OCI-LY1 (cell line): ENCODE data around the gene FTSJ1.

Source experiments
- H2AFZ ChIP-seq: fragments of 200-600 bp; sonication (generic), shearing (Covaris generic); 2 replicates; pipeline ENCODE4 v1.6.0; 2014; ENCODE audit warnings: antibody characterized with exemption, mild to moderate bottlenecking, low read length
- H3F3A ChIP-seq: fragments of 200-600 bp; sonication (generic), shearing (Covaris generic); 2 replicates; pipeline ENCODE4 v1.6.0; 2014; ENCODE audit warnings: mild to moderate bottlenecking, antibody characterized with exemption, low read length, moderate library complexity; ENCODE audit not compliant: insufficient read depth
- H3K27ac ChIP-seq: fragments of 200-600 bp; sonication (generic); 2 replicates; pipeline ENCODE4 v1.5.1; 2014; ENCODE audit warnings: low read length, mixed run types, mild to moderate bottlenecking, low read depth; ENCODE audit not compliant: poor library complexity, severe bottlenecking
- H3K27me3 ChIP-seq: fragments of 200-600 bp; sonication (generic); 2 replicates; pipeline ENCODE4 v1.6.0; 2014; ENCODE audit warnings: antibody characterized with exemption, mild to moderate bottlenecking, low read length, moderate library complexity; ENCODE audit not compliant: insufficient read depth
- H3K36me3 ChIP-seq: fragments of 200-600 bp; sonication (generic); 2 replicates; pipeline ENCODE4 v1.6.1; 2014; ENCODE audit warnings: mild to moderate bottlenecking, antibody characterized with exemption, low read length, moderate library complexity, mixed read lengths; ENCODE audit not compliant: insufficient read depth
- H3K4me1 ChIP-seq: fragments of 200-600 bp; sonication (generic); 2 replicates; pipeline ENCODE4 v1.5.1; 2014; ENCODE audit warnings: mild to moderate bottlenecking, low read length, moderate library complexity; ENCODE audit not compliant: insufficient read depth, severe bottlenecking
- H3K4me2 ChIP-seq: fragments of 200-600 bp; sonication (generic), shearing (Covaris generic); 2 replicates; pipeline ENCODE4 v1.6.1; 2014; ENCODE audit warnings: low read length
- H3K4me3 ChIP-seq: fragments of 200-600 bp; sonication (generic); 2 replicates; pipeline ENCODE4 v1.5.1; 2014; ENCODE audit warnings: low read length, low read depth, mild to moderate bottlenecking, mixed read lengths; ENCODE audit not compliant: poor library complexity, severe bottlenecking
- H3K79me2 ChIP-seq: fragments of 200-600 bp; shearing (Covaris generic); 2 replicates; pipeline ENCODE4 v1.6.1; 2016; ENCODE audit warnings: mixed run types, low read length, mixed read lengths; ENCODE audit not compliant: insufficient read depth
- H3K9ac ChIP-seq: fragments of 200-600 bp; sonication (generic), shearing (Covaris generic); 2 replicates; pipeline ENCODE4 v1.6.1; 2014; ENCODE audit warnings: mild to moderate bottlenecking, low read length, mixed read lengths
- H3K9me2 ChIP-seq: fragments of 200-600 bp; sonication (generic), shearing (Covaris generic); 2 replicates; pipeline ENCODE4 v1.6.1; 2014; ENCODE audit warnings: low read depth, mild to moderate bottlenecking, low read length, mixed read lengths
- H3K9me3 ChIP-seq: fragments of 200-600 bp; shearing (Covaris generic); 2 replicates; pipeline ENCODE4 v1.6.1; 2014; ENCODE audit warnings: low read length, mixed read lengths
- H4K20me1 ChIP-seq: fragments of 200-600 bp; sonication (generic), shearing (Covaris generic); 2 replicates; pipeline ENCODE4 v1.6.0; 2016; ENCODE audit warnings: mild to moderate bottlenecking, low read length; ENCODE audit not compliant: insufficient read depth
- EZH2 ChIP-seq: fragments of 200-600 bp; sonication (generic), shearing (Covaris generic); IDR thresholded peaks from 2 replicates; pipeline ENCODE4 v1.8.0; 2017; ENCODE audit warnings: borderline replicate concordance, mixed run types, mild to moderate bottlenecking, antibody characterized with exemption, low read length, moderate library complexity, mixed read lengths
- TF ChIP-seq, protein P1 (sequence below): fragments of 200-600 bp; sonication (generic), shearing (Covaris generic); IDR thresholded peaks from 2 replicates; pipeline ENCODE4 v1.5.1; 2017; ENCODE audit warnings: mild to moderate bottlenecking, antibody characterized with exemption, low read length, moderate library complexity, mixed read lengths

FTSJ1 gene

DNA sequence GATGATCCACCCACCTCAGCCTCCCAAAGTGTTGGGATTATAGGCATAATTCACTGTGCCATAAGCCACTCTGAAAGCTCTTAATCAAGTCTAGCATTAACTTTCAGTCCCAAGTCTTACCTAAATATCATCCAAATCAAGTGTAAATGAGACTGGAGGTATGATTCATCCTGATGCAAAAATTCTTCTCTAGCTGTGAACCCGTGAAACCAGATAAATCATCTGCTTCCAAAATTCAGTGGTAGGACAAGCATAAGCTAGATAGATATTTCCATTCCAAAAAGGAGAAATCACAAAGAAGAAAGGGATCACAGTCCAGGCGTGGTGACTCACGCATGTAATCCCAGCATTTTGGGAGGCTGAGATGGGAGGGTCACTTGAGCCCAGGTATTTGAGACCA is 54.7 kb downstream of the FTSJ1 start:
- peaks cover 29% of the 10 kb centered on the region for H3K36me3 ChIP-seq
- H3K27ac ChIP-seq = no peak overlapping the region
- no peaks in the 10 kb centered on the region for H3F3A ChIP-seq
- H3K4me1 ChIP-seq = no peaks in the 10 kb centered on the region
- no peaks in the 10 kb centered on the region for H3K9me3 ChIP-seq
- no peaks in the 10 kb centered on the region for H3K9me2 ChIP-seq
- H3K9ac ChIP-seq = no peak overlapping the region
- TF ChIP-seq, protein P1, sequence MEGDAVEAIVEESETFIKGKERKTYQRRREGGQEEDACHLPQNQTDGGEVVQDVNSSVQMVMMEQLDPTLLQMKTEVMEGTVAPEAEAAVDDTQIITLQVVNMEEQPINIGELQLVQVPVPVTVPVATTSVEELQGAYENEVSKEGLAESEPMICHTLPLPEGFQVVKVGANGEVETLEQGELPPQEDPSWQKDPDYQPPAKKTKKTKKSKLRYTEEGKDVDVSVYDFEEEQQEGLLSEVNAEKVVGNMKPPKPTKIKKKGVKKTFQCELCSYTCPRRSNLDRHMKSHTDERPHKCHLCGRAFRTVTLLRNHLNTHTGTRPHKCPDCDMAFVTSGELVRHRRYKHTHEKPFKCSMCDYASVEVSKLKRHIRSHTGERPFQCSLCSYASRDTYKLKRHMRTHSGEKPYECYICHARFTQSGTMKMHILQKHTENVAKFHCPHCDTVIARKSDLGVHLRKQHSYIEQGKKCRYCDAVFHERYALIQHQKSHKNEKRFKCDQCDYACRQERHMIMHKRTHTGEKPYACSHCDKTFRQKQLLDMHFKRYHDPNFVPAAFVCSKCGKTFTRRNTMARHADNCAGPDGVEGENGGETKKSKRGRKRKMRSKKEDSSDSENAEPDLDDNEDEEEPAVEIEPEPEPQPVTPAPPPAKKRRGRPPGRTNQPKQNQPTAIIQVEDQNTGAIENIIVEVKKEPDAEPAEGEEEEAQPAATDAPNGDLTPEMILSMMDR = no peak
- TF ChIP-seq EZH2 = no peak
- H3K4me2 ChIP-seq = no peak overlapping the region
- H3K79me2 ChIP-seq = no peaks in the 10 kb centered on the region
- no peaks in the 10 kb centered on the region for H4K20me1 ChIP-seq
- no peaks in the 10 kb centered on the region for H3K27me3 ChIP-seq
- no peak overlapping the region for H2AFZ ChIP-seq
- no peak overlapping the region for H3K4me3 ChIP-seq

DNA sequence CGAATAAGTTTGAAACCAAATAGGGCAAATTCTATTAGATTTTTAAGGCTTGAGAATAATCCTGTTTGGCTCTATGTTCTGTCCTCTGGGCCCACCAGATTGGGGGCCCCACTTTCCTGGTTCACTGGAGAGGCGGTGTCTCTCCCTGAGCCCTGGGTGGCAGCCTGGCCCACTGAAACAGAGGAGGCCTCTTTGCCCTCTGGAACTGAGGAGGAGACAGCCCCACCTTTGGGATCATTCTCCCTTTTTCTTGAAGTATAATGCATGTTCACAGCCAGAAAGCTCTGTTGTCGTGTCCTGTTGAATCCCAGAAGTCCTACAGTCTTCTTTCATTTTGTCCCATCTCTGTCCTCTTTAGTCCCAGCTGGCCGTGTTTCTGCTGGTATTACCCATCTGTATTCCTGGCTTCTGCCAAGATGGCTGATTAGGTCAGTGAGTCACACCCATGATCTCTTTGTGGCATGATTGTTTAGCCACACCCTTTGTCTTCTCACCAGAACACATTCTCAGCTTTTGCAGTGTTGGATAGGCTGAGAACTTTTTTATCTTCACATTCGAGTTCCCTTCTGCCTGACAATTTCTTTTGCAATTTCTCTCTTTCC is 55.5 kb downstream of the FTSJ1 start:
- Histone ChIP-seq H3K79me2 (no peaks in the 10 kb centered on the region), H3F3A (no peaks in the 10 kb centered on the region), H3K4me1 (no peaks in the 10 kb centered on the region), H3K4me2 (no peak overlapping the region), H3K27ac (no peak overlapping the region), H2AFZ (no peak overlapping the region), H3K27me3 (no peaks in the 10 kb centered on the region), H3K4me3 (no peak overlapping the region), H3K9ac (no peak overlapping the region), H3K9me2 (no peaks in the 10 kb centered on the region), H3K9me3 (no peaks in the 10 kb centered on the region), H4K20me1 (no peaks in the 10 kb centered on the region), H3K36me3 (peaks cover 24% of the 10 kb centered on the region)
- TF ChIP-seq EZH2 = no peak
- TF ChIP-seq, protein P1 = no peak

DNA sequence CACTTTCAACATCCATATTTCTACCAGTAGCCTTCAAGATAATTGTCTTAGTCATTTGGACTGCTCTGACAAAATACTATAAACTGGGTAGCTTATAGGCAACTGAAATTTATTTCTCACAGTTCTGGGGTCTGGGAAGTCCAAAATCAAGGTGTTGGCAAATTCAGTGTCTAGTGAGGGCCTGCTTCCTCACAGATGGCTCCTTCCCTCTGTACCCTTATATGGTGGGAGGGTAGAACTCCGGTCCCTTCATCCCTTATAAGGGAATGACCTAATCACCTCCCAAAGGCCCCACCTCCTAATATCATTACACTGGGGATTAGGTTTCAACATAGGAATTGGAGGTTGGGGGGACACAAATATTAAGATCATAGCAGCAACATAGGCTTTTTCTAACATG is 56.2 kb downstream of the FTSJ1 start:
- H3K36me3 ChIP-seq = peaks cover 17% of the 10 kb centered on the region
- H3K4me2 ChIP-seq = no peak overlapping the region
- H3F3A ChIP-seq = no peaks in the 10 kb centered on the region
- TF ChIP-seq, protein P1 = no peak
- no peak for TF ChIP-seq EZH2
- H3K27ac ChIP-seq = no peak overlapping the region
- no peak overlapping the region for H3K4me3 ChIP-seq
- no peaks in the 10 kb centered on the region for H3K9me3 ChIP-seq
- no peak overlapping the region for H3K9ac ChIP-seq
- H3K79me2 ChIP-seq = no peaks in the 10 kb centered on the region
- H3K27me3 ChIP-seq = no peaks in the 10 kb centered on the region
- no peak overlapping the region for H2AFZ ChIP-seq
- no peaks in the 10 kb centered on the region for H4K20me1 ChIP-seq
- no peaks in the 10 kb centered on the region for H3K4me1 ChIP-seq
- no peaks in the 10 kb centered on the region for H3K9me2 ChIP-seq
